K562 (cell line): Measurements from ENCODE around the gene LINS1. TPM values are rescaled to one million over a fixed set of nuclear protein-coding genes. Genes with fewer than 3 reads are reported as not detected.

Experiments
- ARNT ChIP-seq, 2 experiments: fragments of 450-650 bp; IDR thresholded peaks; 2 replicates each; pipeline ENCODE4 v1.6.1; 2016; ENCODE audit warnings: mild to moderate bottlenecking in 1 of 2
- BCL6 ChIP-seq: fragments of 250-450 bp; sonication (Bioruptor Pico); IDR thresholded peaks from 2 replicates; pipeline ENCODE4 v1.4.0; 2020
- CBX5 ChIP-seq: IDR thresholded peaks from 2 replicates; pipeline ENCODE4 v1.6.1; 2014; ENCODE audit warnings: low read depth, borderline replicate concordance
- CREB3L1 ChIP-seq: fragments of 450-650 bp; IDR thresholded peaks from 2 replicates; pipeline ENCODE4 v1.6.1; 2014; ENCODE audit warnings: low read depth, mild to moderate bottlenecking, moderate library complexity, borderline replicate concordance
- EP400 ChIP-seq: fragments of 450-650 bp; IDR thresholded peaks from 2 replicates; pipeline ENCODE4 v1.6.1; 2017; ENCODE audit warnings: antibody characterized with exemption, mild to moderate bottlenecking, moderate library complexity
- ESRRA ChIP-seq: fragments of 450-650 bp; IDR thresholded peaks from 2 replicates; pipeline ENCODE4 v1.6.1; 2014; ENCODE audit warnings: low read depth, mild to moderate bottlenecking, moderate library complexity, borderline replicate concordance
- ETV6 ChIP-seq, 3 experiments: fragments of 150-350 bp in 1 of 3; sonication (generic) in 1 of 3; formaldehyde crosslinking in 1 of 3; IDR thresholded peaks; 2 replicates each; pipeline versions ENCODE4 v1.6.1 to v1.8.0; 2014 to 2022; ENCODE audit warnings: borderline replicate concordance in 2 of 3, low read depth in 2 of 3, antibody characterized with exemption in 1 of 3, low read length in 1 of 3, mild to moderate bottlenecking in 1 of 3, missing genetic modification reagents in 1 of 3
- FOXK2 ChIP-seq, 2 experiments: fragments of 450-650 bp; IDR thresholded peaks in 1 of 2; conservative IDR thresholded peaks in 1 of 2; 2 replicates each; pipeline ENCODE4 v1.6.1; 2016; ENCODE audit warnings: low read depth in 2 of 2, mild to moderate bottlenecking in 1 of 2
- GATA2 ChIP-seq: sonication (generic); formaldehyde crosslinking; IDR thresholded peaks from 2 replicates; pipeline ENCODE4 v1.4.0; 2020; ENCODE audit warnings: mild to moderate bottlenecking, missing genetic modification reagents
- HDAC6 ChIP-seq: IDR thresholded peaks from 2 replicates; pipeline ENCODE4 v1.6.1; 2012; ENCODE audit warnings: low read depth, mild to moderate bottlenecking, control low read depth, inconsistent platforms, low read length, moderate library complexity
- HNRNPUL1 ChIP-seq: fragments of 200-400 bp; formaldehyde crosslinking; IDR thresholded peaks from 2 replicates; pipeline ENCODE4 v1.6.1; 2017; ENCODE audit warnings: low read length
- MLLT1 ChIP-seq, 2 experiments: fragments of 450-650 bp; IDR thresholded peaks; 2 replicates each; pipeline ENCODE4 v1.6.1; 2016
- NONO ChIP-seq, 2 experiments: fragments of 200-400 bp in 1 of 2; fragments of 450-650 bp in 1 of 2; formaldehyde crosslinking in 1 of 2; IDR thresholded peaks; 2 replicates each; pipeline ENCODE4 v1.6.1; 2017; ENCODE audit warnings: low read depth in 2 of 2, mild to moderate bottlenecking in 2 of 2, moderate library complexity in 2 of 2, low read length in 1 of 2
- RBM25 ChIP-seq: fragments of 200-400 bp; formaldehyde crosslinking; IDR thresholded peaks from 2 replicates; pipeline ENCODE4 v1.6.1; 2018; ENCODE audit warnings: low read length, low read depth, moderate library complexity; ENCODE audit not compliant: severe bottlenecking
- RNF2 ChIP-seq: sonication (generic); IDR thresholded peaks from 2 replicates; pipeline ENCODE4 v1.6.1; 2016
- VEZF1 ChIP-seq: fragments of 200-800 bp; sonication (Bioruptor generic); IDR thresholded peaks from 2 replicates; pipeline ENCODE4 v1.6.1; 2017; ENCODE audit warnings: missing genetic modification characterization, missing compliant biosample characterization
- ZC3H4 ChIP-seq: sonication (generic); formaldehyde crosslinking; IDR thresholded peaks from 2 replicates; pipeline ENCODE4 v1.9.0; 2021; ENCODE audit warnings: missing genetic modification reagents, borderline replicate concordance
- ZEB2 ChIP-seq: fragments of 450-650 bp; IDR thresholded peaks from 2 replicates; pipeline ENCODE4 v1.6.1; 2016
- polyA plus RNA-seq, 8 experiments: library from polyadenylated mRNA; depleted of rRNA in 4 of 8; stranded (reverse) in 5 of 8; unstranded in 3 of 8; fragments of >200 nt; fragmentation: Nextera tagmentation in 2 of 8; fragmentation: Illumina TruSeq in 1 of 8; extraction: Ambion mirVana in 2 of 8; extraction: Trizol in 1 of 8; gene quantifications; 2 replicates each; pipeline versions ENCODE4 v1.2.1 to v1.2.3, GENCODE V29; 2011 to 2014; ENCODE audit warnings: inconsistent platforms in 1 of 8, missing spikeins in 1 of 8
- total RNA-seq, 7 experiments: library from RNA; depleted of rRNA in 6 of 7; stranded (reverse); fragments of >200 nt in 6 of 7; fragmentation: Illumina TruSeq in 2 of 7; extraction: Trizol in 2 of 7; gene quantifications; 2 replicates each; pipeline versions ENCODE4 v1.2.1 to v1.2.3, GENCODE V29; 2011 to 2021; ENCODE audit warnings: low replicate concordance in 1 of 7
- TF ChIP-seq, protein P1 (sequence below): fragments of 250-450 bp; sonication (Bioruptor Pico); IDR thresholded peaks from 2 replicates; pipeline ENCODE4 v1.8.0; 2021; ENCODE audit warnings: moderate library complexity, mild to moderate bottlenecking, inconsistent platforms
- TF ChIP-seq, protein P2 (sequence below): sonication (generic); formaldehyde crosslinking; IDR thresholded peaks from 2 replicates; pipeline ENCODE4 v1.8.1; 2023; ENCODE audit warnings: missing genetic modification reagents, mild to moderate bottlenecking, borderline replicate concordance

LINS1 gene
- total and polyA plus RNA-seq, 9 of the 15 experiments (the other 6 are each of a cell fraction or from before 2014, with no cell fraction given) = 15.4 to 31.4 (median 24.6) TPM

GRCh38 chr15:100596792-100597191, 5.2 kb downstream of the LINS1 start (continued):
- no peak for TF ChIP-seq CBX5
- TF ChIP-seq RNF2 = no peak
- no peak for TF ChIP-seq NONO (IDR thresholded peaks at IDR 0.05; ENCODE audit: low read depth in 2 of 2, low read length in 1 of 2)
- no peak for TF ChIP-seq FOXK2 (conservative IDR thresholded peaks at IDR 0.05 in 1 of 2, IDR thresholded peaks at IDR 0.05 in 1 of 2; ENCODE audit: low read depth in 2 of 2)
- TF ChIP-seq, protein P1, sequence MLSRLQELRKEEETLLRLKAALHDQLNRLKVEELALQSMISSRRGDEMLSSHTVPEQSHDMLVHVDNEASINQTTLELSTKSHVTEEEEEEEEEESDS (CRISPR knock-in tag) = no peak
- TF ChIP-seq ZC3H4 (CRISPR knock-in tag) = no peak
- no peak for TF ChIP-seq ETV6 (IDR thresholded peaks at IDR 0.05; ENCODE audit: borderline replicate concordance in 1 of 2, low read depth in 2 of 2, low read length in 1 of 2)
- no peak for TF ChIP-seq ETV6 (CRISPR knock-in tag; IDR thresholded peaks at IDR 0.05; ENCODE audit: borderline replicate concordance)
- no peak for TF ChIP-seq VEZF1
- peak; percentile 31 to 79; a peak in 2 of 4 replicates for TF ChIP-seq ARNT (IDR thresholded peaks at IDR 0.05)
- TF ChIP-seq ESRRA = peak; percentile 76; the same call in 1 of the 2 replicates
- TF ChIP-seq RBM25 = no peak
- peak; percentile 96 for TF ChIP-seq CREB3L1
- peak; percentile 89; the same call in 1 of the 2 replicates for TF ChIP-seq ZEB2
- TF ChIP-seq GATA2 (CRISPR knock-in tag) = no peak
- TF ChIP-seq MLLT1 (IDR thresholded peaks at IDR 0.05) = peak in 1 of 2 experiments; percentile 64; a peak in 1 of 4 replicates
- no peak for TF ChIP-seq BCL6 (CRISPR knock-in tag)
- no peak for TF ChIP-seq HNRNPUL1
- TF ChIP-seq HDAC6 = no peak
- TF ChIP-seq, protein P2, sequence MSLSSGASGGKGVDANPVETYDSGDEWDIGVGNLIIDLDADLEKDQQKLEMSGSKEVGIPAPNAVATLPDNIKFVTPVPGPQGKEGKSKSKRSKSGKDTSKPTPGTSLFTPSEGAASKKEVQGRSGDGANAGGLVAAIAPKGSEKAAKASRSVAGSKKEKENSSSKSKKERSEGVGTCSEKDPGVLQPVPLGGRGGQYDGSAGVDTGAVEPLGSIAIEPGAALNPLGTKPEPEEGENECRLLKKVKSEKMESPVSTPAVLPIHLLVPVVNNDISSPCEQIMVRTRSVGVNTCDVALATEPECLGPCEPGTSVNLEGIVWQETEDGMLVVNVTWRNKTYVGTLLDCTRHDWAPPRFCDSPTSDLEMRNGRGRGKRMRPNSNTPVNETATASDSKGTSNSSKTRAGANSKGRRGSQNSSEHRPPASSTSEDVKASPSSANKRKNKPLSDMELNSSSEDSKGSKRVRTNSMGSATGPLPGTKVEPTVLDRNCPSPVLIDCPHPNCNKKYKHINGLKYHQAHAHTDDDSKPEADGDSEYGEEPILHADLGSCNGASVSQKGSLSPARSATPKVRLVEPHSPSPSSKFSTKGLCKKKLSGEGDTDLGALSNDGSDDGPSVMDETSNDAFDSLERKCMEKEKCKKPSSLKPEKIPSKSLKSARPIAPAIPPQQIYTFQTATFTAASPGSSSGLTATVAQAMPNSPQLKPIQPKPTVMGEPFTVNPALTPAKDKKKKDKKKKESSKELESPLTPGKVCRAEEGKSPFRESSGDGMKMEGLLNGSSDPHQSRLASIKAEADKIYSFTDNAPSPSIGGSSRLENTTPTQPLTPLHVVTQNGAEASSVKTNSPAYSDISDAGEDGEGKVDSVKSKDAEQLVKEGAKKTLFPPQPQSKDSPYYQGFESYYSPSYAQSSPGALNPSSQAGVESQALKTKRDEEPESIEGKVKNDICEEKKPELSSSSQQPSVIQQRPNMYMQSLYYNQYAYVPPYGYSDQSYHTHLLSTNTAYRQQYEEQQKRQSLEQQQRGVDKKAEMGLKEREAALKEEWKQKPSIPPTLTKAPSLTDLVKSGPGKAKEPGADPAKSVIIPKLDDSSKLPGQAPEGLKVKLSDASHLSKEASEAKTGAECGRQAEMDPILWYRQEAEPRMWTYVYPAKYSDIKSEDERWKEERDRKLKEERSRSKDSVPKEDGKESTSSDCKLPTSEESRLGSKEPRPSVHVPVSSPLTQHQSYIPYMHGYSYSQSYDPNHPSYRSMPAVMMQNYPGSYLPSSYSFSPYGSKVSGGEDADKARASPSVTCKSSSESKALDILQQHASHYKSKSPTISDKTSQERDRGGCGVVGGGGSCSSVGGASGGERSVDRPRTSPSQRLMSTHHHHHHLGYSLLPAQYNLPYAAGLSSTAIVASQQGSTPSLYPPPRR (CRISPR knock-in tag) = no peak
- TF ChIP-seq EP400 = peak; percentile 88
